HCT116 (cell line): ENCODE data around the gene TLCD3B. TPM values are rescaled to one million over a fixed set of nuclear protein-coding genes. Genes with fewer than 3 reads are reported as not detected.

ENCODE experiments used
- ATAC-seq: fragments of 200-7000 bp; cut with Tn5 transposase; 2 replicates; pipeline ENCODE4 v1.9.1; 2020; ENCODE audit warnings: mild to moderate bottlenecking, moderate library complexity
- BruUV-seq: library from RNA; stranded (reverse); fragments of 400-500 nt; replicated peaks from 2 replicates; lab custom pipeline; 2021; lab: Mats Ljungman, UMichigan
- CTCF ChIA-PET: fragments of 300-600 bp; sonication (Branson Sonifier 250); formaldehyde crosslinking; loops from one replicate; lab custom pipeline; 2021; ENCODE audit warnings: antibody characterized with exemption; lab: Charles Lee
- POLR2A ChIA-PET: fragments of 300-600, 350-600 bp; sonication (Branson Sonifier 250); formaldehyde crosslinking; loops from one replicate; lab custom pipeline; 2021; ENCODE audit warnings: antibody characterized with exemption; lab: Charles Lee
- RAD21 ChIA-PET, 2 experiments: fragments of 300-600 bp; sonication (Branson Sonifier 250); formaldehyde crosslinking; loops; one replicate each; lab custom pipeline; 2023; ENCODE audit warnings: low total read pairs in 2 of 2; ENCODE audit not compliant: uncharacterized antibody in 2 of 2, unreplicated experiment in 2 of 2, low non-redundant PET in 1 of 2; lab: Charles Lee
- DNase-seq: peaks from one replicate; pipeline ENCODE4 v3.0.0-alpha.2; 2010; ENCODE audit warnings: low read depth, low spot score
- H2AFZ ChIP-seq: fragments of 200-600 bp; shearing (Covaris generic), sonication (generic); 2 replicates; pipeline ENCODE4 v1.6.1; 2017; ENCODE audit warnings: low read depth, mixed run types, mixed read lengths, antibody characterized with exemption, low read length; ENCODE audit not compliant: poor library complexity, severe bottlenecking
- H3K27ac ChIP-seq: 2 replicates; pipeline ENCODE4 v1.5.1; 2012; ENCODE audit warnings: low read depth, low read length
- H3K27me3 ChIP-seq: fragments of 200-600 bp; sonication (generic); 2 replicates; pipeline ENCODE4 v1.6.1; 2016; ENCODE audit warnings: mixed run types, low read length, mixed read lengths; ENCODE audit not compliant: insufficient read depth
- H3K36me3 ChIP-seq, 2 experiments: fragments of 200-500 bp in 1 of 2; fragments of 200-600 bp in 1 of 2; sonication (Bioruptor generic) in 1 of 2; sonication (generic) in 1 of 2; 2 replicates each; pipeline versions ENCODE4 v1.5.1 to v1.6.1; 2014 to 2016; ENCODE audit warnings: low read length in 2 of 2, inconsistent platforms in 1 of 2, mixed read lengths in 1 of 2, mixed run types in 1 of 2; ENCODE audit not compliant: insufficient read depth in 2 of 2, control insufficient read depth in 1 of 2
- H3K4me1 ChIP-seq, 2 experiments: fragments of 200-600 bp in 1 of 2; sonication (generic) in 1 of 2; 2 replicates each; pipeline versions ENCODE4 v1.5.1 to v1.6.1; 2012 to 2017; ENCODE audit warnings: low read length in 2 of 2, inconsistent platforms in 1 of 2, mild to moderate bottlenecking in 1 of 2, mixed read lengths in 1 of 2, mixed run types in 1 of 2, moderate library complexity in 1 of 2; ENCODE audit not compliant: insufficient read depth in 2 of 2, control insufficient read depth in 1 of 2
- H3K4me2 ChIP-seq: fragments of 200-600 bp; sonication (generic); 2 replicates; pipeline ENCODE4 v1.6.1; 2017; ENCODE audit warnings: mixed run types, low read length, mixed read lengths
- H3K4me3 ChIP-seq, 2 experiments: fragments of 200-600 bp in 1 of 2; sonication (generic) in 1 of 2; replicated peaks in 1 of 2; 2 replicates each; pipeline ENCODE4 v1.5.1; 2011 to 2016; ENCODE audit warnings: low read length in 2 of 2, control low read depth in 1 of 2, low read depth in 1 of 2, mild to moderate bottlenecking in 1 of 2, mixed read lengths in 1 of 2, mixed run types in 1 of 2
- H3K79me2 ChIP-seq: fragments of 200-600 bp; sonication (generic); 2 replicates; pipeline ENCODE4 v1.6.1; 2017; ENCODE audit warnings: mild to moderate bottlenecking, mixed run types, low read length, moderate library complexity, mixed read lengths; ENCODE audit not compliant: insufficient read depth
- H3K9ac ChIP-seq: fragments of 200-600 bp; sonication (generic); 2 replicates; pipeline ENCODE4 v1.6.1; 2016; ENCODE audit warnings: low read length, mixed read lengths
- H3K9me2 ChIP-seq: fragments of 200-600 bp; sonication (generic), shearing (Covaris generic); 2 replicates; pipeline ENCODE4 v1.6.1; 2017; ENCODE audit warnings: mixed run types, mild to moderate bottlenecking, moderate library complexity; ENCODE audit not compliant: insufficient read depth
- H3K9me3 ChIP-seq, 2 experiments: fragments of 200-500 bp in 1 of 2; fragments of 200-600 bp in 1 of 2; sonication (Bioruptor generic) in 1 of 2; sonication (generic) in 1 of 2; 2 replicates each; pipeline ENCODE4 v1.6.1; 2014 to 2017; ENCODE audit warnings: low read length in 2 of 2, mixed read lengths in 2 of 2, inconsistent platforms in 1 of 2, low read depth in 1 of 2, mild to moderate bottlenecking in 1 of 2, mixed run types in 1 of 2, moderate library complexity in 1 of 2; ENCODE audit not compliant: control insufficient read depth in 1 of 2, insufficient read depth in 1 of 2
- H4K20me1 ChIP-seq: fragments of 200-600 bp; sonication (generic), shearing (Covaris generic); 2 replicates; pipeline ENCODE4 v1.6.1; 2017; ENCODE audit warnings: mixed run types, mild to moderate bottlenecking, moderate library complexity; ENCODE audit not compliant: insufficient read depth
- CBX3 ChIP-seq: IDR thresholded peaks from 2 replicates; pipeline ENCODE4 v1.6.1; 2012; ENCODE audit warnings: low read depth
- CEBPB ChIP-seq: IDR thresholded peaks from 2 replicates; pipeline ENCODE4 v1.6.1; 2012; ENCODE audit warnings: low read depth
- CTCF ChIP-seq, 3 experiments: fragments of 200-600 bp in 1 of 3; sonication (generic) in 1 of 3; IDR thresholded peaks in 2 of 3; conservative IDR thresholded peaks in 1 of 3; 2 replicates each; pipeline ENCODE4 v1.5.1; 2012 to 2017; ENCODE audit warnings: low read depth in 2 of 3, low read length in 2 of 3, antibody characterized with exemption in 1 of 3, borderline replicate concordance in 1 of 3, control low read depth in 1 of 3, mild to moderate bottlenecking in 1 of 3, mixed read lengths in 1 of 3, mixed run types in 1 of 3, moderate library complexity in 1 of 3; ENCODE audit not compliant: insufficient read depth in 1 of 3
- EGR1 ChIP-seq: IDR thresholded peaks from 2 replicates; pipeline ENCODE4 v1.6.1; 2012; ENCODE audit warnings: low read depth
- ELF1 ChIP-seq: IDR thresholded peaks from 2 replicates; pipeline ENCODE4 v1.6.1; 2012; ENCODE audit warnings: low read depth, borderline replicate concordance
- EZH2 ChIP-seq: fragments of 200-600 bp; sonication (generic); IDR thresholded peaks from 2 replicates; pipeline ENCODE4 v1.6.1; 2017; ENCODE audit warnings: antibody characterized with exemption, mixed run types
- EZH2phosphoT487 ChIP-seq: fragments of 200-600 bp; IDR thresholded peaks from 2 replicates; pipeline ENCODE4 v1.6.1; 2018; ENCODE audit warnings: antibody characterized with exemption, borderline replicate concordance
- FOSL1 ChIP-seq: IDR thresholded peaks from 2 replicates; pipeline ENCODE4 v1.6.1; 2012; ENCODE audit warnings: low read depth
- JUND ChIP-seq: IDR thresholded peaks from 2 replicates; pipeline ENCODE4 v1.6.1; 2012
- MAX ChIP-seq: IDR thresholded peaks from 2 replicates; pipeline ENCODE4 v1.6.1; 2012
- POLR2A ChIP-seq: IDR thresholded peaks from 2 replicates; pipeline ENCODE4 v1.7.0; 2011; ENCODE audit warnings: borderline replicate concordance; ENCODE audit not compliant: insufficient read depth, insufficient read length; ENCODE audit errors: extremely low read depth
- POLR2AphosphoS5 ChIP-seq: IDR thresholded peaks from 2 replicates; pipeline ENCODE4 v1.6.1; 2011; ENCODE audit warnings: mild to moderate bottlenecking, low read depth, low read length, moderate library complexity
- RAD21 ChIP-seq: IDR thresholded peaks from 2 replicates; pipeline ENCODE4 v1.6.1; 2012; ENCODE audit warnings: low read depth, mild to moderate bottlenecking
- REST ChIP-seq: IDR thresholded peaks from 2 replicates; pipeline ENCODE4 v1.6.1; 2012; ENCODE audit warnings: low read depth
- SIN3A ChIP-seq: IDR thresholded peaks from 2 replicates; pipeline ENCODE4 v1.6.1; 2012; ENCODE audit warnings: low read depth
- SRF ChIP-seq: IDR thresholded peaks from 2 replicates; pipeline ENCODE4 v1.6.1; 2012; ENCODE audit warnings: low read depth
- TCF7L2 ChIP-seq: IDR thresholded peaks from 2 replicates; pipeline ENCODE4 v1.7.0; 2011; ENCODE audit warnings: borderline replicate concordance, inconsistent platforms; ENCODE audit not compliant: insufficient read depth, insufficient read length; ENCODE audit errors: extremely low read depth
- YY1 ChIP-seq: IDR thresholded peaks from 2 replicates; pipeline ENCODE4 v1.6.1; 2011; ENCODE audit warnings: low read length, low read depth, moderate library complexity, mild to moderate bottlenecking; ENCODE audit not compliant: insufficient replicate concordance; ENCODE audit errors: extremely low read depth
- ZBTB33 ChIP-seq: IDR thresholded peaks from 2 replicates; pipeline ENCODE4 v1.6.1; 2011; ENCODE audit warnings: mild to moderate bottlenecking, low read length, moderate library complexity; ENCODE audit not compliant: insufficient replicate concordance; ENCODE audit errors: extremely low read depth
- ZFX ChIP-seq: fragments of 450-650 bp; IDR thresholded peaks from 2 replicates; pipeline ENCODE4 v1.6.1; 2017
- intact Hi-C: fragments of 100-400 bp; cut with micrococcal nuclease; formaldehyde crosslinking; loops from 2 replicates; pipeline ENCODE4 v1.10.0; 2022
- total RNA-seq: library from RNA; stranded (reverse); gene quantifications from one replicate; pipeline ENCODE4 v1.2.1, GENCODE V29; 2021; ENCODE audit not compliant: unreplicated experiment

TLCD3B gene
- total RNA-seq, 1 experiment from 2014 or later, result 1.0 TPM

GRCh38 chr16:29975134-29975538, 55.9 kb downstream of the TLCD3B start:
- H3K4me1 ChIP-seq, result peaks cover 8 to 26% of the 10 kb centered on the region in 2 experiments
- peaks cover 57% of the 10 kb centered on the region for H3K79me2 ChIP-seq
- intact Hi-C loops, result no loop called here
- H4K20me1 ChIP-seq, result no peaks in the 10 kb centered on the region
- no TSS peak for BruUV-seq
- H2AFZ ChIP-seq, result no peak overlapping the region
- H3K4me3 ChIP-seq, result peak overlapping the region; percentile 96 to 98
- TF ChIP-seq YY1 (no peak), ZFX (no peak), REST (no peak), EGR1 (no peak), SIN3A (no peak), POLR2AphosphoS5 (no peak), TCF7L2 (no peak), RAD21 (no peak), MAX (no peak), SRF (no peak), POLR2A (no peak), ELF1 (no peak), CTCF (IDR thresholded peaks at IDR 0.05 in 2 of 3, conservative IDR thresholded peaks at IDR 0.05 in 1 of 3; ENCODE audit: borderline replicate concordance in 1 of 3, insufficient read depth in 1 of 3, low read depth in 2 of 3, low read length in 2 of 3) (no peak), CBX3 (no peak), EZH2phosphoT487 (no peak), CEBPB (no peak), EZH2 (no peak), JUND (no peak), FOSL1 (no peak), ZBTB33 (no peak)
- ChIA-PET POLR2A (interaction anchor here (1.0 kb wide), 1 partner anchor 30 kb away, joined by 5 read pairs; no protein-coding TSS in a partner anchor), CTCF (interaction anchor here (0.9 to 1.7 kb wide), 2 partner anchors 31 to 275 kb away, joined by 3 to 4 read pairs; no protein-coding TSS in a partner anchor), RAD21 (no interaction called here)
- H3K9me3 ChIP-seq, result no peaks in the 10 kb centered on the region; a peak in 1 of 4 replicates
- peak overlapping the region; percentile 95 for H3K4me2 ChIP-seq
- H3K9me2 ChIP-seq, result no peaks in the 10 kb centered on the region
- H3K36me3 ChIP-seq, result peaks cover 25 to 27% of the 10 kb centered on the region in 2 experiments
- ATAC-seq (no peak), DNase-seq (no peak)
- H3K27me3 ChIP-seq, result no peaks in the 10 kb centered on the region
- no peak overlapping the region; the same call in 1 of the 2 replicates for H3K27ac ChIP-seq
- H3K9ac ChIP-seq, result peak overlapping the region; percentile 97
